Activated naive CD4-positive, alpha-beta T cell treated with anti-CD3 and anti-CD28 coated beads, Interleukin-2, amount 10 ng/mL, durations not matched to agents 7 days and 5 days (primary cell): ENCODE data around the gene GNAS.

Source experiments
- CTCF ChIA-PET: fragments of 350-600 bp; sonication (Branson Sonifier 250); formaldehyde crosslinking; loops from one replicate; lab custom pipeline; 2021; ENCODE audit warnings: antibody characterized with exemption; lab: Charles Lee
- DNase-seq: peaks from one replicate; pipeline ENCODE4 v3.0.0-alpha.2; 2020
- H3K27ac Mint-ChIP-seq: one replicate; pipeline ENCODE4 v1.8.0; 2021; ENCODE audit warnings: mild to moderate bottlenecking, moderate library complexity, mixed read lengths
- H3K27me3 Mint-ChIP-seq: one replicate; pipeline ENCODE4 v1.8.0; 2021; ENCODE audit warnings: mild to moderate bottlenecking, mixed read lengths
- H3K36me3 Mint-ChIP-seq: one replicate; pipeline ENCODE4 v1.8.0; 2021; ENCODE audit warnings: mixed read lengths
- H3K4me1 Mint-ChIP-seq: one replicate; pipeline ENCODE4 v1.8.0; 2021; ENCODE audit warnings: mixed read lengths
- H3K4me3 Mint-ChIP-seq: one replicate; pipeline ENCODE4 v1.8.0; 2021; ENCODE audit warnings: mild to moderate bottlenecking, moderate library complexity, mixed read lengths
- H3K9me3 Mint-ChIP-seq: one replicate; pipeline ENCODE4 v1.8.0; 2021; ENCODE audit warnings: mixed read lengths

The GNAS gene

DNA sequence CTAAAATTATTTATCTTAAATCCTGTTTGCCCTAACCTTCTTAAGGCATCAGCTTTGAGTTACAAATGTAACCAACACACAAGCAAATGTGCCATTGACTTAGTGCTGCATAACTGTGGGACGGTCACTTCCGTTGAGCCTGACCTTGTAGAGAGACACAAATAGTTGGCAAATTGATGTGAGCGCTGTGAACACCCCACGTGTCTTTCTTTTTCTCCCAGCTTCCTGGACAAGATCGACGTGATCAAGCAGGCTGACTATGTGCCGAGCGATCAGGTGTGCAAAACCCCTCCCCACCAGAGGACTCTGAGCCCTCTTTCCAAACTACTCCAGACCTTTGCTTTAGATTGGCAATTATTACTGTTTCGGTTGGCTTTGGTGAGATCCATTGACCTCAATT is 56.4 kb downstream of the GNAS start:
- no peak overlapping the region for H3K4me3 Mint-ChIP-seq
- DNase-seq: no peak
- H3K9me3 Mint-ChIP-seq: no peaks in the 10 kb centered on the region
- CTCF ChIA-PET: no interaction called here
- H3K27ac Mint-ChIP-seq: no peak overlapping the region
- H3K36me3 Mint-ChIP-seq: peaks cover 76% of the 10 kb centered on the region
- peaks cover 75% of the 10 kb centered on the region for H3K4me1 Mint-ChIP-seq
- no peaks in the 10 kb centered on the region for H3K27me3 Mint-ChIP-seq

DNA sequence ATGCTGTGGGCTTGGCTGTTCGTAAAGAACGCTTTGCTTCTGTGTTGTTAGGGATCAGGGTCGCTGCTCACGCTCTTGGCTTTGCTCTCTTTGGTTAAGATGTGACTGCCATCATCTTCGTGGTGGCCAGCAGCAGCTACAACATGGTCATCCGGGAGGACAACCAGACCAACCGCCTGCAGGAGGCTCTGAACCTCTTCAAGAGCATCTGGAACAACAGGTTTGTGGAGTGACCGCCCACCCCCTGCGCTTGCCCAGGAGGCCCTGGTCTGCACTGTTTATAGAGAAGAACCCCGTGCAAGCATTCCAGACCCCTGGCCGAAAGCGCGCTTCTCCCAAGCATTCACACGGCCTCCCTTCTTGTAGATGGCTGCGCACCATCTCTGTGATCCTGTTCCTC is 57.1 kb downstream of the GNAS start:
- Mint-ChIP-seq H3K4me1 (peaks cover 73% of the 10 kb centered on the region), H3K36me3 (peaks cover 72% of the 10 kb centered on the region), H3K4me3 (no peak overlapping the region), H3K9me3 (no peaks in the 10 kb centered on the region), H3K27ac (no peak overlapping the region), H3K27me3 (no peaks in the 10 kb centered on the region)
- DNase-seq: no peak
- CTCF ChIA-PET: no interaction called here

GRCh38 chr20:58910473-58910872 is 58.0 kb downstream of the GNAS start:
- Mint-ChIP-seq H3K4me1 (peaks cover 66% of the 10 kb centered on the region), H3K4me3 (no peak overlapping the region), H3K27me3 (no peaks in the 10 kb centered on the region), H3K9me3 (no peaks in the 10 kb centered on the region), H3K36me3 (peaks cover 64% of the 10 kb centered on the region), H3K27ac (no peak overlapping the region)
- no peak for DNase-seq
- CTCF ChIA-PET: no interaction called here

DNA sequence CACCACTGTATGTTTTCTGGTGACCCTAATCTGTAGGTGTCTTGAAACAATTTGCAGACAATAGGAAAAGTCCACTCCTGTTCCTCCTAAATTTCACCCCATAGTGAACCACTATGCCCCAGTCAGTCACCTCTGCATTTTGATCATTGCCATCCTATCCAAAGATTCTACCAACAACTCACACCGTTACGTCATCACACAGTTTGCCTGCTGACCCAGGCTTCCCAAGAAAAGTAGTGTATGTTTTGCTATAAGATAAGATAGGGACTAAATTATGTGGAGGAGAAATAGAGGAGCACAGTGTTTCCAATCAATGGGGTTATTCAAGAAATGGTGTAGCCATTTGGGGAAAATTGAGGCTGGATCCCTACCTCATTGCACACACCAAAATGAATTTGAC is 58.8 kb downstream of the GNAS start:
- H3K27me3 Mint-ChIP-seq: no peaks in the 10 kb centered on the region
- H3K4me3 Mint-ChIP-seq: no peak overlapping the region
- H3K36me3 Mint-ChIP-seq: peaks cover 58% of the 10 kb centered on the region
- no peak overlapping the region for H3K27ac Mint-ChIP-seq
- CTCF ChIA-PET: no interaction called here
- H3K4me1 Mint-ChIP-seq: peaks cover 60% of the 10 kb centered on the region
- no peak for DNase-seq
- H3K9me3 Mint-ChIP-seq: no peaks in the 10 kb centered on the region

GRCh38 chr20:58911970-58912369 is 59.5 kb downstream of the GNAS start:
- peaks cover 54% of the 10 kb centered on the region for H3K36me3 Mint-ChIP-seq
- no peaks in the 10 kb centered on the region for H3K9me3 Mint-ChIP-seq
- DNase-seq: no peak
- H3K4me1 Mint-ChIP-seq: peaks cover 54% of the 10 kb centered on the region
- no peak overlapping the region for H3K27ac Mint-ChIP-seq
- no peak overlapping the region for H3K4me3 Mint-ChIP-seq
- CTCF ChIA-PET: interaction anchor here (0.7 kb wide), 1 partner anchor 25 kb away, joined by 3 read pairs; no protein-coding TSS in a partner anchor
- H3K27me3 Mint-ChIP-seq: no peaks in the 10 kb centered on the region

- CTCF ChIA-PET: no interaction called here
- no peak overlapping the region for H3K27ac Mint-ChIP-seq
These were observed 60.6 kb downstream of the GNAS start for GRCh38 chr20:58913079-58913478.

GRCh38 chr20:58918621-58919020 is 66.1 kb downstream of the GNAS start:
- Mint-ChIP-seq H3K4me3 (no peak overlapping the region), H3K9me3 (no peaks in the 10 kb centered on the region), H3K27me3 (peaks cover 35% of the 10 kb centered on the region), H3K4me1 (no peaks in the 10 kb centered on the region), H3K27ac (no peak overlapping the region), H3K36me3 (no peaks in the 10 kb centered on the region)
- CTCF ChIA-PET: no interaction called here
- no peak for DNase-seq

More at GRCh38 chr20:58913079-58913478, 60.6 kb downstream of the GNAS start:
- H3K27me3 Mint-ChIP-seq: no peaks in the 10 kb centered on the region
- H3K36me3 Mint-ChIP-seq: peaks cover 45% of the 10 kb centered on the region
- H3K9me3 Mint-ChIP-seq: no peaks in the 10 kb centered on the region
- H3K4me1 Mint-ChIP-seq: peaks cover 43% of the 10 kb centered on the region
- no peak for DNase-seq
- H3K4me3 Mint-ChIP-seq: no peak overlapping the region

DNA sequence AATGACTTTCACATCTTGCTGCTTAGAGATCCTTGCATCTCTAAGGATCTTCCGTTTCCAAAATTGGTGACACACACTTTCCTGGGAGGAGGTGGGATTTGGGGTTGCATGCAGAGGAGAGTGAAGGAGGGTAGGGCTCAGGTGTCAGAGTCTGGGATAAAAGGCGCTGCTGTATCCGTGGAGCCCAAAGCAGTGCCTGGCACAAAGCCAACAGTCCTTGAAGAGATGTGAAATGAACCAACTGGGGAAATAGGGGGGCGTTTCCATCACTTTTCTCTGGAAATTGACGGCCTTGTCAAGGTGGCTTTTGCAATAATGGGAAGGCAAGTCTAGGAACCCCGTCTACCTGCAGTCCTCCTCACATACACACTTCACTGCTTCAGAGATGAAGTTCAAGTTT is 69.0 kb downstream of the GNAS start:
- Mint-ChIP-seq H3K36me3 (no peaks in the 10 kb centered on the region), H3K27ac (no peak overlapping the region), H3K4me1 (no peaks in the 10 kb centered on the region), H3K9me3 (no peaks in the 10 kb centered on the region), H3K27me3 (peaks cover 35% of the 10 kb centered on the region), H3K4me3 (no peak overlapping the region)
- CTCF ChIA-PET: no interaction called here
- DNase-seq: no peak

DNA sequence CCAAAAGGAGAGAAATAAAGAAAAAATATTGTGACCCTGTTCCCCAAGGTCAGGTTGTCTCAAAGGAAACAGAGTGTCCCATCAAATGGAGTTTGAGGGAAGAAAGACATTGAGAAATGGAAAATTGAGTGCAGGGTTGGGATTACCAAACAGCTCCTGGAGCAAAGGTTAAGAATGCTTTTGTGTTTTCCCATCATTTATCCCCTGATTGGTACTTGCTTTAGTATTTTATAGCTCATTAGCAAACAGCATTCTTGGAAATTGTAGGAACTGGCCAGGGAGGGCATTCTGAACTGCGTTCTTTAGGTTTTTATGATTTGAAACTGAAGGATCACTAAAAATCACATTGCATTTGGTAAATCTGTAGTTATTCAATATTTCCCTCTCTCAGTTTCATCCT is 69.5 kb downstream of the GNAS start:
- Mint-ChIP-seq H3K9me3 (no peaks in the 10 kb centered on the region), H3K4me1 (no peaks in the 10 kb centered on the region), H3K36me3 (no peaks in the 10 kb centered on the region), H3K27ac (no peak overlapping the region), H3K27me3 (peaks cover 35% of the 10 kb centered on the region), H3K4me3 (no peak overlapping the region)
- CTCF ChIA-PET: no interaction called here
- DNase-seq: no peak

GRCh38 chr20:58923117-58923712 is 70.7 kb downstream of the GNAS start:
- no peak overlapping the region for H3K4me3 Mint-ChIP-seq
- no peaks in the 10 kb centered on the region for H3K36me3 Mint-ChIP-seq
- DNase-seq: no peak
- CTCF ChIA-PET: interaction anchor here (0.6 kb wide), 1 partner anchor 647 kb away, joined by 4 read pairs; no protein-coding TSS in a partner anchor
- H3K27ac Mint-ChIP-seq: no peak overlapping the region
- H3K27me3 Mint-ChIP-seq: peaks cover 35% of the 10 kb centered on the region
- H3K9me3 Mint-ChIP-seq: no peaks in the 10 kb centered on the region
- H3K4me1 Mint-ChIP-seq: no peaks in the 10 kb centered on the region

- Mint-ChIP-seq H3K27ac (no peak overlapping the region), H3K4me1 (no peaks in the 10 kb centered on the region)
These were observed 74.4 kb downstream of the GNAS start for GRCh38 chr20:58926802-58927489.

GRCh38 chr20:58927490-58928061 is 75.1 kb downstream of the GNAS start:
- CTCF ChIA-PET: no interaction called here
- Mint-ChIP-seq H3K27ac (no peak overlapping the region), H3K27me3 (peaks cover 19% of the 10 kb centered on the region), H3K4me1 (no peaks in the 10 kb centered on the region), H3K36me3 (no peaks in the 10 kb centered on the region), H3K9me3 (no peaks in the 10 kb centered on the region), H3K4me3 (no peak overlapping the region)
- DNase-seq: no peak

More at GRCh38 chr20:58926802-58927489, 74.4 kb downstream of the GNAS start:
- no peak for DNase-seq
- CTCF ChIA-PET: no interaction called here
- peaks cover 20% of the 10 kb centered on the region for H3K27me3 Mint-ChIP-seq
- H3K9me3 Mint-ChIP-seq: no peaks in the 10 kb centered on the region
- H3K36me3 Mint-ChIP-seq: no peaks in the 10 kb centered on the region
- no peak overlapping the region for H3K4me3 Mint-ChIP-seq

DNA sequence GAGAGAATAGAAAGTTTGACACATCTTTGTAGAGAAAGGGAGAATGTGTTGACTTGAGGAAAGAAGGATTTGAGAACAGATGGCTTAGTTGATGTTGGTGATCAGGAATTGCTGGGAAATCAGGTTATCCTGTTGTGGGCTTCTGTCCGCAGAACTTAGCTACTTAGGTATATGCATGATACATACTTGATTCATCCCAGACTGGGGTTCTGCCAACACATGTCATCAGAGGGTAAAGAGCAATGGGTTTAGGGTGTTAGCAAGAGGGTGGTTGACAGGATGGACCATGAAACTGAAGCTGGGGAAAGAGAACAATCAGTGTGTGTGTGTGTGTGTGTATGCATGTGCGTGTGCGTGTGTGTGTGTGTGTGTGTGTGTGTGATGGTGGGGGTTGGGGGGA is 78.0 kb downstream of the GNAS start:
- CTCF ChIA-PET: no interaction called here
- H3K9me3 Mint-ChIP-seq: no peaks in the 10 kb centered on the region
- no peaks in the 10 kb centered on the region for H3K4me1 Mint-ChIP-seq
- peaks cover 43% of the 10 kb centered on the region for H3K27me3 Mint-ChIP-seq
- DNase-seq: no peak
- no peak overlapping the region for H3K4me3 Mint-ChIP-seq
- H3K27ac Mint-ChIP-seq: no peak overlapping the region
- no peaks in the 10 kb centered on the region for H3K36me3 Mint-ChIP-seq

- peaks cover 56% of the 10 kb centered on the region for H3K27me3 Mint-ChIP-seq
- DNase-seq: no peak
- H3K4me1 Mint-ChIP-seq: no peaks in the 10 kb centered on the region
- no peaks in the 10 kb centered on the region for H3K9me3 Mint-ChIP-seq
- no peak overlapping the region for H3K4me3 Mint-ChIP-seq
- H3K36me3 Mint-ChIP-seq: no peaks in the 10 kb centered on the region
- H3K27ac Mint-ChIP-seq: no peak overlapping the region
- CTCF ChIA-PET: no interaction called here
These were observed 79.7 kb downstream of the GNAS start for GRCh38 chr20:58932170-58932569.

DNA sequence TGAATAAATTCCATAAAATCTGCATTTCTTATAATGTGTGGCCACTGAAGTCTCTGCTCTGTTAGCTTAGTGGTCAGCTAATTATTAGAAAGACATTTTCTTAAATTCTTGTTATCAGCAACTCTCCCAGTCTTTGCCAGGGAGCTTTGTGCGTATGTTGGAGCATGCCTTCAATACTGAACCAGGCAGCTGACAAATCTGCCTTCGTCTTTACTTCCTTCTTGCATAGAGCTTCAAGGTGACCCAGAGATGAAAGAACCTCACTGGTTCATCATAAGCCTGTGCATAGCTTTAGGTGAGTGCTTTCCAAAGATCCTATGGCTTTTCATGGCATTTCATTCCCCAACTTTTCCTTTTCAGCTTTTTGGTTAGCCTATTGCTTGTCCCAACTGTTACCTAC is 85.6 kb downstream of the GNAS start:
- H3K27me3 Mint-ChIP-seq: peaks cover 54% of the 10 kb centered on the region
- no peak for DNase-seq
- no peak overlapping the region for H3K4me3 Mint-ChIP-seq
- H3K4me1 Mint-ChIP-seq: no peaks in the 10 kb centered on the region
- CTCF ChIA-PET: interaction anchor here (1.0 to 1.2 kb wide), 2 partner anchors 33 to 68 kb away, joined by 3 to 4 read pairs; no protein-coding TSS in a partner anchor
- H3K9me3 Mint-ChIP-seq: no peaks in the 10 kb centered on the region
- H3K27ac Mint-ChIP-seq: no peak overlapping the region
- no peaks in the 10 kb centered on the region for H3K36me3 Mint-ChIP-seq
